Measurements from ENCODE around the gene MAST1.

MAST1 gene

DNA sequence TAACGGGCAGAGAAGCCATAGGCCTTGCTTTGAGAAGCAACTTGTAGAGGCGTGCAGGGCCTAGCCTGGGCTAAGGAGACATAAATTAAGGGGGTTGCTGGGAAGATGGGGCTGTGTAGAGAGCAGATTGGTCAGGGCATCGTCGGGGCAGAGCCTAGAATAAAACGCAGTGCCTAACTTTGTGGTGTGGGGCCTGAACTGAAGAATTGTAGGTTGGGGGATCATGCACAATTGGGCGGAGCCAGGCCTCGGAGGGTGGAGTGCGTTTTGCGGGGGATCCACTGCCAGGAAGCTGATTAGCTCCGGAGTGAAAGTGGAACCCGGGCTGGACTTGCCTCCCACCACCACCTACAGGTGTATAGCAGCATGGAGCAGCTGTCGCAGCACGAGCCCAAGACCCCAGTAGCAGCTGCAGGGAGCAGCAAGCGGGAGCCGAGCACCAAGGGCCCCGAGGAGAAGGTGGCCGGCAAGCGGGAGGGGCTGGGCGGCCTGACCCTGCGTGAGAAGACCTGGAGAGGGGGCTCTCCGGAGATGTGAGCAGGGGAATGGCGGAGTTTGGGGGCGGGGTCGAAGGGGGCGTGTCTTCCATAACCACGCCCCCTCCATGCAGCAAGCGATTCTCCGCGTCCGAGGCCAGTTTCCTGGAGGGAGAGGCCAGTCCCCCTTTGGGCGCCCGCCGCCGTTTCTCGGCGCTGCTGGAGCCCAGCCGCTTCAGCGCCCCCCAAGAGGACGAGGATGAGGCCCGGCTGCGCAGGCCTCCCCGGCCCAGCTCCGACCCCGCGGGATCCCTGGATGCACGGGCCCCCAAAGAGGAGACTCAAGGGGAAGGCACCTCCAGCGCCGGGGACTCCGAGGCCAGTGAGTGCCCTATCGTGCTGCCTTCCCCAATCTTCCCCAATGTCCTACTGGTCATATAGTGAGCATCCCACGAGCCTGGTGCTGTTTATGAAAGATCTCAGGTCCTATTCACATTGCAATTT, 29.1 kb downstream of the MAST1 start:
- DNase-seq (ENCODE audit: low read depth in 4 of 4, low spot score in 1 of 4) = peak in 3 of 4 experiments; percentile 51 to 61 (median 52)

- DNase-seq (ENCODE audit: low read depth in 4 of 4, low spot score in 1 of 4) = no peak
Measured at GRCh38 chr19:12868540-12869112, 30.3 kb downstream of the MAST1 start.

- DNase-seq (ENCODE audit: low read depth in 4 of 4, low spot score in 1 of 4) = no peak
Measured at GRCh38 chr19:12871681-12872080, 33.4 kb downstream of the MAST1 start.

GRCh38 chr19:12872255-12872654, 33.9 kb downstream of the MAST1 start:
- no peak for DNase-seq (ENCODE audit: low read depth in 4 of 4, low spot score in 1 of 4)

GRCh38 chr19:12872941-12873890, 34.9 kb downstream of the MAST1 start:
- DNase-seq (ENCODE audit: low read depth in 4 of 4, low spot score in 1 of 4) = peak in 1 of 4 experiments; percentile 24

- DNase-seq (ENCODE audit: low read depth in 4 of 4, low spot score in 1 of 4) = no peak
Measured at GRCh38 chr19:12873891-12874745, 35.8 kb downstream of the MAST1 start.

- no peak for DNase-seq (ENCODE audit: low read depth in 4 of 4, low spot score in 1 of 4)
Measured at GRCh38 chr19:12875086-12875485, 36.8 kb downstream of the MAST1 start.

DNA sequence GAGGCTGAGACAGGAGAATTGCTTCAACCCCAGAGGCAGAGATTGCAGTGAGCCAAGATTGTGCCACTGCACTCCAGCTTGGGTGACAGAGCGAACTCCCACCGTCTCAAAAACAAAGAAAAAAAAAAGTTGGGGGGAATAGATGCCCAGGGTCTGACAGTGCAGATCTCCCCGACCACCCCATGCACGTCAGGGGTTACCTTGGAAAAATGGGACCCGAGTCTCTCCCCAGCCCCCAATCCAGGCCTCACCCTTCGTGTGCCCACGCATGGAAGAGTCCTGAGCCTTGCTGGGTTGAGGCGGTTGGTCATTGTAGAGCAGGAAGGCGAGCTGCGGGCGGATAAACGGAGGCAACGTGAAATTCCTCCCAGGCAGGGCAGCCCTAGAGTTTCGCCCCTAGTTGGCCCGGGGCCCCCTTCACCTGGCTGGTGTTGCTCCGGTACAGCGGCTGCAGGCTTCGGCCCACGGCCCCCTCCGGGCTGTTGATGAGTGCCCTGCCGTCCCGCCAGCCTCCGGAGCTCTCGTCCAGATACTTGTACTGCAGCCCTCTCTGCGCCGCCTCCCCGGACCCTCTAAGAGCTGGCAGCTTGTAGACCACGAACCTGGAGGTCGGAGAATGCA, 42.3 kb downstream of the MAST1 start:
- DNase-seq (ENCODE audit: low read depth in 4 of 4, low spot score in 1 of 4) = no peak

- peak; percentile 72 to 92 (median 82) for DNase-seq (ENCODE audit: low read depth in 4 of 4, low spot score in 1 of 4)
Measured at GRCh38 chr19:12881172-12881808, 43.0 kb downstream of the MAST1 start, which contains the start of gene DNASE2. TSS of gene DNASE2 (minus strand) at chr19:12881449. CDS start at chr19:12881375, 74 bp downstream.

GRCh38 chr19:12882589-12882988, 44.3 kb downstream of the MAST1 start:
- no peak for DNase-seq (ENCODE audit: low read depth in 4 of 4, low spot score in 1 of 4)

DNA sequence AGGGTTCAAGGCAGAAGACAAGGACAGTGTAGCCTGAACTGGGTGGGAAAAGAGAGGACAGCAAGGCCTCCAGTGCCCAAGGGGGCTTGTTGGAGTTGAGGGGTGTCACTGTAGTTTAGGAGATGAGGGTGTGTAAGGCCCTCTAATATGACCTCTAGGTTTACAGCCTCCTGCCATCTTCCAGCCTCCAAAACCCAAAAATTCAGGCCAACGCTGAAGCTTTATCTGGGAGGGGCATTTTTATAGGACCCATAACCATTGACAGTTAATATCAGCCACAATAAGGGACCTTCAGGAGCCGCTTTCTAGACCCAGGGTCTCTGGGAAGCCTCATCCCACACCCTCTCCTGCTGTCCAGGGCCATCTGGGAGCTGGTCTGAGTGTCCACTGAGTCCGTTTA, 45.9 kb downstream of the MAST1 start:
- no peak for DNase-seq (ENCODE audit: low read depth in 4 of 4, low spot score in 1 of 4)

DNA sequence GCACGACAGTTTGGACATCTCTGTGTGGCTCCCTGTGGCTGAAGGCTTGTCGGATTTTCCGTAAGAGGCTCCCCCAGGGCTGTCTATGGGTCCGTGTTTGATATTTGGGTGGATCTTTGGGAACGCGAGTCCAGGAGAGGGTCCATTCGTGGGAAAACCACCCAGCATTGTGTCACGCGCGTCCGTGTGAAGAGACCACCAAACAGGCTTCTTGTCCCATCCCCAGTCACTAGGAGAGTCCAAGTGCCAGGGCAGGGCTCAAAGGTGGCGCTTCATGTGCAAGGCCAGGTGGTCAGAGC, 46.3 kb downstream of the MAST1 start:
- no peak for DNase-seq (ENCODE audit: low read depth in 4 of 4, low spot score in 1 of 4)

DNA sequence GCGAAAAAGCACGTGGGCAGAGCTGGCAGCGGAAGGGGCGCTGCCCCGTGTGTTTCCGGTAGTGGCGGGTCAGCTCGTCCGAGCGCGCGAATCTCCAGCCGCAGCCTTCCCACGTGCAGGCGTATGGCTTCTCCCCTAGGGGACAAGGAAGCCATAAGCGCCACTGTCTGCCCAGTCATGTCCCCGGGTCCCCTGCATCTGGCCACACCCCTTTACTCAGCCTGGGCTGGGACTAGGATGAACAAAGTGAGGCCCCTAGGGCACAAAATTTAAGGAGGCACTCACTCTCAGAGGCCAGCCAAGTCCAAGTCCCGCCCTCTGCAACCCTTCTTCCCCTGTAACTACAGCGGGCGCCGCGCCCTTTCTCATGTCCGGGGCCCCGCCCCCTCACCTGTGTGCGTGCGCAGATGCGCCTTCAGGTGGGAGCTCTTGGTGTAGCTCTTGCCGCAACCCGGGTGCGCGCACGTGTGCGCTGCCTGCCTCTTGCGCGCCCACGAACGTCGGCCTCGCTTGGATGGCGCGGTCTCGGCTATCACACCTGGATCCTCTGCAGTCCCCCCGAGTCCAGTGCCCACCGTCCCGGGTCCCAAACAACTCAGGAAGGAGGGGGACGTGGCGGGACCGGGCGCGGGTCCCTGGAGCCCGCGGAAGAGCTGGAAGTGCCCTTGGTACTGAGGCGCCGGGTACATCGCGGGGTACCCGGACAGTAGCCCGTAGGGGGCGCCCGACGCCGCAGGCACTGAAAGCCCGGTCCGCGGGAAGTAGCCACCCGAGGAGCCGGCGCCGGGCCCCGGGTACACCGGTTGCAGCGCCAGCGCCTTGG, 46.8 kb downstream of the MAST1 start:
- DNase-seq (ENCODE audit: low read depth in 4 of 4, low spot score in 1 of 4) = peak; percentile 73 to 93 (median 78)

DNA sequence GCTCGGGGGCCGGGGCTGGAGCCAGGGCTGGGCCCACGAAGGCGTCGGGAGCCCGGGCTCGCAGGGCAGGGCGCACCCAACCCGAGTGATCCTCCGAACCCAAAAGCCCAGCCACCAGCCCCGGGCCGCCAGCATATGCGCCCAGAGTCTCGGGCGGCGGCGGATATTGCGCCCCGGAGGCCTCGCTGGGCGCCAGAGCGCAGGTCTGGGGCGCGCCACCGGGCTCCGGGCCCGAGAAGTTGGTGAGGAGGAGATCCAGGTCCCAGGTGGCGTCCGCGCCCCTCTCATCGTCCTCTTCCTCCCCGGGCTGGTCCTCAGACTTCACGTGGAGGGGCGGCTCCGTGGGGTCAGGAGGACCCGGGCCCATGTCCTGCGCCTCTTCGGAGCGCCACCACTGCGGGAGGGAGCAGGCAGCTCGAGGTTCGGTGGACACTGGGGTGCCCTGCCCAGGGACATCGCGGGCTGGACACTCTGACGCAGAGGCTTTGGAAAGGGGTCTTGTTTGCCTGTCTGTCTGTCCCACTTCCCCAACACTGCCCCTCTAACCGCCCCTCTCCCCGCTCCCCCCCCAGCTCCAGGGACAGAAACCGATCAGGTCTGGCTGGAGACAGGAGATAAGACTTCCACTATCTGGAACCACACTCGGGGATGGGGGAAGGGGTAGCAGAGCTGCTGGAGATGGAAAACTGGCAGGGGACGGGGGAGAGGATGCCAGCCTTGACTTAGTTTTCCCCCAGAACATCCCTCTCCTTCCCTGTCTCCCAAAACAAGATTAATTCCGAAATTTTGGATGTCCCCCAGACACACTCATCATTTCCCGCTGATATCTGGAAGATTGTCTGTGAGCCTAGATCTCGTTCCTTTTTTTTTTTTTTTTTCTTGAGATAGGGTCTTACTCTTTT, 47.7 kb downstream of the MAST1 start:
- no peak for DNase-seq (ENCODE audit: low read depth in 4 of 4, low spot score in 1 of 4)

DNA sequence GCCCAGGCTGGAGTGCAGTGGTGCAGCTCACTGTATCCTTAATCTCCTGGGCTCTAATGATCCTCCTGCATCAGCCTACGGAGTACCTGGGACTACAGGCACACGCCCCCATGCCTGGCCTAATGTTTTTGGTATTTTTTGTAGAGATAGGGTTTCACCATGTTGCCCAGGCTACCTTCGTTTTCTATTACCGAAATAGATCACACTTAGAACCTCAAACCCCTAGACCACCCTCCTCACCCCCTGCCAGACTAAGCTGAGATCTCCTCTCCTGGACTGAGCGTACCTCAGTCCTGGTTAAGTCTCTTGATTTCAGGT, 48.3 kb downstream of the MAST1 start:
- no peak for DNase-seq (ENCODE audit: low read depth in 4 of 4, low spot score in 1 of 4)

GRCh38 chr19:12886969-12887747, 48.8 kb downstream of the MAST1 start, which contains the start of gene KLF1:
TSS of gene KLF1 (minus strand) at chr19:12887201. CDS start at chr19:12887140, 61 bp downstream.
- DNase-seq (ENCODE audit: low read depth in 4 of 4, low spot score in 1 of 4) = no peak

All from stimulated activated CD4-positive, alpha-beta T cell treated with anti-CD3 and anti-CD28 coated beads, Interleukin-1b, Interleukin-23, amount 100 ng/mL, for 24 hours (primary cell).